ENCODE measurements around the gene ARHGAP8.
"Not testable (repeated sequence)": the region's sequence is repeated elsewhere in the genome, so short reads cannot be mapped to it uniquely, and the experiment has no call there.

The ARHGAP8 gene

DNA sequence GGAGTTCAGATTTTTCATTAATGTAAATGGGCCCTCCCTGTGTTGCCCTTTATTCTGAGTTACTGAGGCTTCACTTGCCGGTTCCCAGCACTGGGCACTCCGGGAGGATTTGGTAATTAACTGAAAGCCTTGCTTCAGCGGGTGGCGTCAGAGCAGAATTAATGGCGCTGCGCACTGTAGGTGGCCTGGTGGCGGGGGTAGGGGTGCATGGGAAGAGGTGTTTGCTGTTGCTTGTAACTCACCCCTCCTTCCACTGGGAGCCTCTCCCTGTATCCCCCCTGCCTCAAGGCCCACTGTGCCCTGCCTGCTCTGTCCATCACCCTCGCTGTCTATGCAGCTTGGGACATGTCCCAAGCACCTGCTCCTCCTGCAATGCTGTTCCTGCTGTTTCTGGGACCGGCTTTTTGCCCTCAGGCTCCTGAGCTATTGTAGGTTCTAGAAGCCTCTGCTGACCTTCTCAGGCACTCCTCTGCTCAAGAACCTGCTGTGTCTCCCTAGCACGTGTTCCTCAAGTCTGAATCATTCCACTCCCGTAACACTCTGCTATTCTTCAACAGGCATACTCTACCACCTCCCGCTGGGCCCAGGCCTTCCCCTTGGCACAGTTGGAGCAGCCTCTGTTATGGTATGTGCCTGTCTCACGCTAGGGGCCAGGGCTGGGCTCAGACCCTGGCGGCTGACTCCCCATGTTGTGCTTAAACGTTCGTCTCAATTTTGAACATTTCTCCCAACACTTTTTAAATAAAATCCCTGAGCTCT lies 24.4 kb downstream of the ARHGAP8 start:
- DNase-seq: no peak

DNA sequence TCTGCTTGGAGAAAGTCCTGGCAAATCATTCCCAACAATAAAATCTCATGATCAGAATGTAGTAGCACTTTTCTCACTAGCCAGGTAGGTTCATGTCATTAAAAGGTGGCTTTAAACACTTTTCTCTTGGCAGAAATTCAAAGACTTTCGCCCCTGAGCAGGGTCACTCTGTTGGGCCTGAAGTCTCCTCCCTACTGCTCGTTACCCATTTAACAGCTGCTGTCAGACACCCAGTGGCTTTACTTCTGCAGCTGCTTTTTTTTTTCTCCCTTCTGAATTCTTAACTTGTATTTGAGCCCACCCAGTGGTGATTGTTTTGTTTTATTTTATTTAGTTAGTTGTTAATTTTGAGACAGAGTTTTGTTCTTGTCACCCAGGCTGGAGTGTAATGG lies 25.0 kb downstream of the ARHGAP8 start:
- DNase-seq: no peak

DNA sequence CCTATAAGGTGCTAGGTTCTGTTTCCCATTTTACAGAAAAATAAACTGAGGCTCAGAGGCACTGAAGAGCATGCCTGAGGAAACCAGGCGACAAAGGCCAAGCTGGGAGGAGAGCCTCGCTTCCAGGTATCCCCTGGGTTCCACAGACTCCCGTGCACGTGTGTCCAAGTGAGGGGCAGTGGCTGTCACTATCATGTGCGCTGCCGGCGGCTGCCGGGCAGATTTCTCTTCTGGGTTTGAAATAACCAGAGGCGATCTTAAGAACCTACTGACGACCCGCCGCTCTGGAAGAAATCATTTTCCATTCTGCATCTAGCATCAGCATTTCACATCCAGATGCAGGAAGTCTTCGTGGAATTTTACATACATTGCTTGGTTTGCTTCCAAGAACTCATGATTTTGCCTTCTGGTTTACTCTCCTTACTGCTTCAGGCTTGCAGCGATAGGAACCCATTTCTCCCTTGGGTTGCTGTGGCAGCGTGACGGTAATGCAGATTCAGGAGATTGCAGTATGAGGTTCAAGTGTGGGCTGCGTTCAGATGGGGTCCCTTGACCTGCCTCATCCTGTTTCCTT lies 28.6 kb downstream of the ARHGAP8 start:
- no peak for DNase-seq

DNA sequence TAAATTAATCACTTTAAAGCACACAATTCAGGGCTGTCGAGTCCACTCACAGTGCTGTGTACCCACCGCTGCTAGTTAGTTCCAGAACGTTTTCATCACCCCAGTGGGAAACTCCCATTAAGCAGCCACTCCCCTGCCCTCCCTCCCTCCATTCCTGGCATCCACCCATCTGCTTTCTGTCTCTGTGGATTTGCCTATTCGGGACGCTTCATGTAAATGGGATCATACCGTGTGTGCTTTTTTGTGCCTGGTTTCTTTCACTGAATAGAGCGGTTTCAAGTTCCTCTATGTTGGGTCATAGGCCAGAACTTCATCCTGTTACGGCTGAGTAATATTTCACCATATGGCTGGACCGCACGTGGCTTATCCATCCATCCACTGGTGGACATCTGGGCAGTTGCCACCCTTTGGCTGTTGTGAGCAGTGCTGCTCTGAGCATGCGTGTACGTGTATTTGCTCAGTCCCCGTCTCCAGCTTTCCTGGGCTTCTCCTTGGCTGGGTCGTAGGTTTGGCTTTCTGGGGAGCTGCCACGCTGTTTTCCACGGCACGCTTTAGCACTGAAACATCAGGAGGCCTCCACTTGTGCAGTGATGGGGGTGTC lies 30.1 kb downstream of the ARHGAP8 start:
- DNase-seq: no peak

DNA sequence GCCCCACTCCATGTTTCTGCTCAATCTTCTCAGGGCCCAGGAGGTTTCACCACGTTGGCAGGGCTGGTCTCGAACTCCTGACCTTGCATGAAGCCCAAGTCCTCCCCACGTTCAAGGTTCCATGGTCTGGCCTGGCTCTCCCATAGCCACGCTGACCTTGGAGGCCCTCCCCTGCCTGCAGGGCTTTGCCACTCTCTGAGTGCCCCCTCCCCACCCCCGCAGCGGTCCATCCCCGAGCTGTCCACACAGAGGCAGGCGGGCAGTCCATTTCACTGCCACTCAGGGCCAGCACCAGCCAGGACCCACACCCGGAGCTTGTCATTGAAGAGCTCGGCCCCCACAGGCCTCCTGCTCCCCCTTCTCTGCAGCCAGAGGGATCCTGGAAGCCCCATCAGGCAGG lies 30.7 kb downstream of the ARHGAP8 start:
- no peak for DNase-seq

DNA sequence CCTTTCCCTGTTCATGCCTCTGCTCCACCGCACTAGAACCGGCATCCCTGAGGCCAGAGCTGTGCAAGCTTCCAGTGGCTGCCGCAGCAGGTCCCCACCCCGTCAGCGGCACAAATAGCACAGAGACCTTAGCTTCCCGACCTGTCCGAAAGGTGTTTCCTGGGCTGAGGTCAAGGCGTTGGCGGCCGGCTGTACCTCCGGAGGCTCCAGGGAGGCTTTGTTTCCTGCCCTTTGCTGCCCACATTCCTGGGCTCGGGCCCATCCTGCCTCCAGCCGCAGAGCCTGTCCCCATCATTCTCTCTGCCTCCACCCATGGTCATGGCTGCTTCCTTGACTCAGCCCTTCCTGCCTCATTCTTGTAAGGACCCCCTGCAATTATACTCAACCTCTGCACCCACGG lies 31.2 kb downstream of the ARHGAP8 start:
- DNase-seq: no peak

DNA sequence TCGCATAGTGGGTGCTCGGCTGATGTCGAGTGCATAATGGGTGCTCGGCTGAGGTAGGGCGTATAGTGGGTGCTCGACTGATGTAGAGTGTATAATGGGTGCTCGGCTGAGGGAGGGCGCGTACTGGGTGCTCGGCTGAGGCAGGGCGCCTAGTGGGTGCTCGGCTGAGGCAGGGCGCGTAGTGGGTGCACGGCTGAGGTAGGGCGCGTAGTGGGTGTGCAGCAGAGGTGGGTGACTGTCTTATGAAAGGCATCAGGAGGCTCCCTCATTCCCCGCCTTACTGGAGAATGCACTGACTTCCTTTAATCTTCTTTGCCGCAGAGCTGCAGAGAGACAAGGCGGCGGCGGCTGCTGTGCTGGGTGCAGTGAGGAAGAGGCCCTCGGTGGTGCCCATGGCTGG lies 33.8 kb downstream of the ARHGAP8 start:
- DNase-seq: no peak

DNA sequence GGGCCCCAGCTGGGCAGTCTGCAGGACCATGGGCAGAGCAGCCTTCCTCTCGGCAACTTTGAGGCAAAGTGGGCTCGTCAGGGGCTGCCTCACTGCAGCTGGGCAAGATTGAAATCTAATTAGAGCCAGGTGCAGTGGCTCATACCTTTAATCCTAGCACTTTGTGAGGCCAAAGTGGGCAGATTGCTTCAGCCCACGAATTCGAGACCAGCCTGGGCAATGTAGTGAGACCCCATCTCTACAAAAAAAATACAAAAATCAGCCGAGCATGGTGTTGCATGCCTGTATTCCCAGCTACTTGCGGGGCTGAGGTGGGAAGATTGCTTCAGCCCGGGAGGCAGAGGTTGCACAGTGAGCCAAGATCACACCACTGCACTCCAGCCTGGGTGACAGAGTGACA lies 34.2 kb downstream of the ARHGAP8 start:
- no peak for DNase-seq

DNA sequence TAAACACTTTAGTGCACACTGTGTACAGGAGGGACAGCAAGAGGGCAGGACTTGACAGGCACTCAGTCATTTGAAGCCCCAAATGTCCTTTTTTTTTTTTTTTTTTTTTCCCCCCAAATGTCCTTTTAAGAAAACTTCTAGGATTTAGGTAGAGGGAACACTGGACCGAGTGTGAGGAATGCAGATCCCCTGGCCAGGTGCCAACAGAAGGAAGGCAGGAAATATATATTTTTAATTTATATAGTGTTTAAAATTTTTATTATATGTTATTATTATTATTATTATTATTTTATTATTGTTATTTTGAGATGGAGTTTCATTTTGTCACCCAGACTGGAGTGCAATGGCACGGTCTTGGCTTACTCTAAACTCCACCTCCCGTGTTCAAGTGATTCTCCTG lies 35.5 kb downstream of the ARHGAP8 start:
- no peak for DNase-seq

DNA sequence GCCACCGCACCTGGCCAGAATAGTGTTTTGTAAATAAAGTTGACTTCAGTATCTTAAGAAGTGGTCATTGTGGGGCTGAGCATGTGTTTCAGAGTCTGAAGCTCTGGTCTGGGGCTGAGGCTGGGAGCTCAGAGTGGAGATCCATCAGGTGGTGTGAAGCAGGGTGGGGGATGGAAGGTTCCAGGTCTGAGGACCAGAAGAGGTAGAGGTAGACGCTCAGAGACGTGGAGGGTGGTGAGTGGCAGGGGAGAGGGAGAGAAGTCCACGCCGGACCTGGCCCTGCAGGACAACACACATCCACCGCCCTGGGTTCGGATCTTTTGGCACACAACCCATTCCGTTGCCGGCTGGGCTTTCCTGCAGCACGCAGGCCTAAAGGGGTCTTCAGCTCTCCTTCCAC lies 40.7 kb downstream of the ARHGAP8 start:
- no peak for DNase-seq

DNA sequence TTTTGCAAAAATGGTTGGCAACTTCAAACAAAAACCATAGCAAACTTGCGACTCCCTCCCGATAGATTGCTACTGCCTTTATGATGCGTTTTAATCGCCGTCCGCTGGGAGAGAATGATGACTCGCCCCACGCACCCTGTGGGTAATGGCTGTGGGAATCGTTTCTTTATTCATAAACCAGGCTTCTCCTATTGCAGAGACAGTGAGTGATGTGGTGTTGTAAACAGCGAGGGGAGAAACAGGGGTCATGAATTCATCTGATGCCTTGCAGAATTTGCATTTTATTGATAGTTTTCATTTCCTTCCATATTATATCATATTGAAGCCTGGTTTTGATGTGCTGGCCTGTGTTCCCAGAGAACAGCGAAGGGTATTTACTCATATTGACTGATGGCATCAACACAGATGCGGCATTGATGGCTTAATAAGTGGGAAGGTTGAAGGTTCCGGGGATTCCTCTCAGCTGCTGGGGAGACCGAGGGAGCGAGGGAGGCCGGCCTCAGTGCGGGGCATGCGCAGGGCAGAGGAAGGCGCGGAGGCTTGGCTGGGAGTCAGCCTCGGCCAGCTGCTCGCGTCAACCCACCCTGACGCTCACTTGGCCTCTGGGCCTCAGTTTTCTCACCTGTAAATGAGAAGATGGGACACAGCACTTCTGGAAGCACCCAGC lies 41.3 kb downstream of the ARHGAP8 start:
- no peak for DNase-seq

DNA sequence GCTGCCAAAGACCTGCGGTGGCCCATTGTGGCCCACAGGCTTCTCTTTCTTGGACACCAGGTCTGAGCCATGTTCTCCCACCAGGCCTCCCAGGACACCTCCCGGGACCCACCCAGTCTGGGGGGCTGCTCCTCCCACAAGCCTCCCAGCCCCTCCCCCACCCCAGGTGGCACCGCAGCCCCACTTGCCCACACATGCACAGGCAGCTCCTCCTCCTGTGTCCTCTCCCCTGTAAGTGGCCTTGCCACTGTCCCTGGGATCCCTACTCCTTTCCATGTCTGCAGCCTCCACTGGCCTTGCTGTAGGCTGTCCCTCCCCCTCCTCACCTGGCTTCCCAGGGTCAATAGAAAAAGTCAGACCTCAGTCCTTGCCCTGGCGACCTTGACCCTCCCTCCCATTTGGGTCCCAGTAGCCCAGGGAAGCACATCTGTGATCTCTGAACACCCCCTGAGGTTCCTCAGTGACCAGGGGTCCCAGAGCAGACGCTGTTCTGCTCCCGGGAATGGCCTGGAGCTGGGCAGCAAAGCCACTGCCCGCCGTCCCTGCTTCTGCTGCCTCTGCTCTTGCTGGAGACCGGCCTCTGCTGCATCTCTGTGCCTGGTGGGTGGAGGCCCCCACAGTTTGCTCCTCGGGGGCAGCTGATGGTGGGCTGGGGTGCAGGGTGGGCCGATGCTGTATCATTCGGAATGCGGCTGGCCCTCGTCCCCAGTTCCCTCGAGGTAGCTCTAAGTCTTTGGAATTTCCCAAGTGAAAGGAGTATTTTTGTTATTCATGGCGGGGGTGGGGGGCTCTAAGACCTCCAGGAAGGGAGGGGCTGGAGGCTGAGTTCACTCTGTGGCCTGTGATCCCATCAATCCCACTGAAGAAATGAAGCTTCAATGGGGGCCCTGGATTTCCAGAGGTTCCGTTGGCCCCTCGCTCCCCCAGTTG lies 43.6 kb downstream of the ARHGAP8 start:
- no peak for DNase-seq

DNA sequence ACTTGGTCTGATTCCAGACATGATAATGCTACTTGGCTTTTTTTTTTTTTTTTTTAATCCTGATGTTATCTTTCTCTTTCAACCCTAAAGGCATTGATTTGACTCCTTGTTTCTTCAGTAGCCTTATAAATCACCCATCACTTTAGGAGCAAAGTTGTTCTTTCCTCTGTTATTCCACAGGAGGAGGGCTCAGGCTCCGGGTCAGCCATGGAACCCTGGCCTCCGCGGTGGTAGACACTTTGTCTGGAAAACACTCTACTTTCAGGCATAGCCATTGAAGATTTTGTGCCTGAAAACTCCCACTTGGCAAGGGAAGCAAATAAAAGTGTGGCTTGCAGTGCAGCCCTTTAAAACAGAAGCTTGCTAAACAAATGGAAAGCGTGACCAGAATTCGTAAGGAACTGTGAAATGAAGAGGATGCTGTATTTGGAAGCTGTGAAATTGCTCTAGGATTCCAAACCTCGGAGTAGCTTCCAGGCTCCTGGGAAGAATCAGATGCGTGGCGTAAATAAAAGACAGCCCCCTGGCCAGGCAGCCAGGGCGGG lies 44.9 kb downstream of the ARHGAP8 start:
- DNase-seq: no peak

DNA sequence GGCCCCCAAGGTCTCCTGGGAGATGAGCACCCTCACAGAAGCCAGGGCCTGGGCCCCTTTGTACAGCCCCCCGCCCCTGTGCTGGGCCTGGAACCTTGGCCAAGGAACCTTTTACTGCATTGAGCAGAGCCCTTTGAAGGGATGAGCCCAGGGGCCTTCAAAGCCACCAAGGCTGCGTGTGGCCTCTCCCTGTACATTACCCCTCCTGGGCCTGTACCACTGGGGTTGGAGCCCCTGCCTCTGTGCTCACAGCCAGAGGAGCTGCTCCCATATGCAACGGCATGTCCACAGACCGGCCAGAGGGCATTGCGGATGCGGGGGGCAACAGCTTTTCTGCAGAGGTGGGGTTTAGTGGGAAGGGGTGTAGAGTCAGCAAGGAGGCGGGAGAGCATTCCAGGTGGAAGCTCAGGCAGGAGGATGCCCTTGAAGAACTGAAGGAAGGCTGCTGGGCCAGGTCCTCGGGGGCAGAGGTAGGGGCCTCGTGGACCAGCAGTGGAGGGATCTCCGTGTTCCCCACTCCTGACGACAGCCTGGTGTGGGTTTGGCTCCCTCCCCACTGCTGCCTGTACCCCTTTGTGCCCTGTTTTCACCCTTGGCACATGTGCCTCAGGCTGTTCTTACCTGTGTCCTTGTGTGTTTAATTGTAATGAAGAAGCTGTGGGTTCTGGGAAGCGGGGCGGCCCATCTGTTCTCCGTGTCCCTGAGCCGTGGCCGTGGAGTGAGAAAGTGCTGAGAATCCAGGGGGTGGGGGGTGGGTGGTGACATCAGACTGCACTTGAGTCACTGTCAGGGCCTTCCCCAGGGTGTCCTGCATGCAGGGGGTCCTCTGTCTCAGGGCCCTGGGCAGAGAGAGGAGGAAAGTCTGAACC lies 46.9 kb downstream of the ARHGAP8 start:
- no peak for DNase-seq

DNA sequence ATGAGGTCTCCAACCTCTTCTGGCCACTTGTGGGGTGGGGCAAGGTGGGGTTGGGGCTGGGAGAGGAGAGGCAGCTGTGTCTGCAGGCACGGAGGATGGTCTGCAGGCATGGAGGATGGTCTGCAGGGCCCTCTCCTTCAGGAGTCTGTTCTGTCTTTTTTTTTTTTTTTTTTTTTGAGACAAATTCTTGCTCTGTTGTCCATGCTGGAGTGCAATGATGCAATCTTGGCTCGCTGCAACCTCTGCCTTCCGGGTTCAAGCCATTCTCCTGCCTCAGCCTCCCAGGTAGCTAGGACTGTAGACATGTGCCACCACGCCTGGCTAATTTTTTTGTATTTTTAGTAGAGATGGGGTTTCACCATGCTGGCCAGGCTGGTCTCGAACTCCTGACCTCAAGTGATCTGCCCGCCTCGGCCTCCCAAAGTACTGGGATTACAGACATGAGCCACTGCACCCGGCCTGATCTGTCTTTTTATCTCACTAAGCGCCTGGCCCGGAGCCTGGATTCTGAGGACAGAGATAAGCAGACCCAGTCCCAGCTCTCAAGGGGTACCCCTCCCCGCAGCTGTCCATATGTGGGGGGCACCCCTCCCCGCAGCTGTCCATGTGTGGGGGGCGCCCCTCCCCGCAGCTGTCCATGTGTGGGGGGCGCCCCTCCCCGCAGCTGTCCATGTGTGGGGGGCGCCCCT lies 47.7 kb downstream of the ARHGAP8 start:
- not testable (repeated sequence) for DNase-seq

DNA sequence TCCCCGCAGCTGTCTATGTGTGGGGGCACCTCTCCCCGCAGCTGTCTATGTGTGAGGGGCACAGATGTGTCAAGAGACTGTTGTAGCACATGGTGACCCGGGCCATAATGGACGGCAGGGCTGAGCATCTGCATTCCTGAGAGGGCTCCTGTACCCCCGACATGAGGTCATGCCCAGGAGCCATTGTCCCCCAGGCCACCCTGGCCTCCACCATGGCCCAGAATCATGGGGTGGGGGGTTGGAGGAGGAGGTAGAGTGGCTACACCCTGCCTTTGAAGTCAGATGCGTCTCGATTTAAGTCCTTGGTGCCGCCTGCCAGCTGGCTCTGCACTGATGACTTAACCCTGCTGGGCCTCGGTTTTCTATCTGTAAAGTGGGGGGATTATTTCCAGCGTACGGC lies 49.1 kb downstream of the ARHGAP8 start:
- DNase-seq: no peak

DNA sequence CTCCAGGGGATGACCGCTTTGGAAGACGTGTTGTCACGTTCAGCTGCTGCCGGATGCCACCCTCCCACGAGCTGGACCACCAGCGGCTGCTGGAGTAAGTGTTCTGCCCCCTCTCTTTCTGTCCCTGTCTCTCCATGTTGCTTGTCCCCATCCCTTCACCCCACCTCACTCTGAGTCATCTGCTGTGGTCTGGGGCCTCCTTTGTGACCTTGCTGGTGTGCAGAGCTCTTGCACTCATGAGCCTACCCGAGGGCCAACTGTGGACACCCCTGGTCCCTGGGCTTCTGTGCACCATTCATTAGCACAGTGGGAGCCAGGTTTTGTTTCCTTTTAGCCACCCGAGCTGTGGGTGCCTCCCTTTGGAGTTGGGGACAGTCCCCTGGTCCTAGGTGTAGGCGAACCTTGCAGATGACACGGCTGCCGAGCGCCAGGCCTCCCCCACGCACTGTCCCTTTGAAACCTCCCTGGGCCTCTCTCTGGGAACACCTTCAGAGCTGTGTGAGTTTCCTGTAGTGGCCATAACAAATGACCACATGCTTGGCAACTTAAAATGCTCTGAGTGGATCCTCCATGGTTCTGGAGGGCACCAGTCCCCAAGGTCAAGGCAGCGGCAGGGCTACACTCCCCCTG lies 49.8 kb downstream of the ARHGAP8 start:
- DNase-seq: no peak

DNA sequence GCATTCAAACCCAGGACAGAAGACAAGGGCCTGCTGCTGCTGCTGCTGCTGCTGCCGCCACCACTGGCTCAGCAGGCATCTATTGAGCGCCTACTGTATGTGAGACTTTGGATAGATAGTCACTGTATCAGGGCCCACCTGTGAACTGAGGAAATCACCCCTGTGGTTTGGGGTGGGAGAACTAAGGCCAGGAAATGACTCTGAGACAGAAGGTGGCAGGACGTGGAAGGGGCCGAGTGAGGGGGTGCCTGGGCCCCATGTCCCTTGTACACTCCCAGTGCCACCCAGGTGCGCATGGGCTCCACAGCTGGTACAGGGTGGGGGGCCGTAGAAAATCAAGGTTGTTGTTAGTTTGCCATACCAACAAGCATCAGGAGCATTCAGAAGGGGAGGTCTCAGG lies 50.6 kb downstream of the ARHGAP8 start:
- no peak for DNase-seq

DNA sequence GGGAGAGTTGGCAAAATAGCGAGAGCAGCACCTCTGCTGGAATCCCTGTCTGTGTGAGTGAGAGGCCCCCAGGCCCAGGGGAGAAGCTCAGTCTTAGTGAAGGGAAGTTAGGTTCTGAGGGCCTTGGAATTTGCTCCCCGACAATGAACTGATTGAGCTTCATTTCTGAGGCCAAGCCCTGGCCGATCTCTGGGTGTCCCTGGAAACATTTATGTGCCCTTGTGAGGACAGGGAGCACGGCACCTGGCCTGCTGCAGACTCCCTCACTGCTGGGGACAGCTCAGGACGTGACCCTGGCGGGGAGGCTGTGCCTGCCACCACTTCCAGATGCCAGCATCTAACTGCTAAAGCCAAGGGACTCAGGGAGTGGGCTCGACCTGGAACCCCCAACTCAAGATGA lies 52.0 kb downstream of the ARHGAP8 start:
- DNase-seq: no peak

DNA sequence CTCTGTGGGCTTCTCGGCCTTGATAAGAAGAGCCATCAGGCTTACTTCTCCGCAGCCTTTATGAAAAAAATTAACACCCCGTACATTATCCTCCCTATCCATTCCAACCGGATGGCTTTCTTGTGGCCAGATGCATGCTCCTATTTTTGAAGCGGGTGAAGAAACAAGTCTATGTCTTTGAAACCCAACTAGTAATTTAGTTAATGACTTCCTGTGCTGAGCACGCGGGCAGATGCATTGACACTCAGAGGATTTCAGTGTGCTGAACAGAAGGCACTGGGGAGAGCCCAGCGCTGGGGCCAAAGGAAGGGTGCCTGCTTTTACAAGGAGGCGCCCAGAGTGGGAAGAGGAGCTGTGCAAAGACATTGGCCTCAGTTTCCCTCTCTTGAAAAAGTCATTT lies 53.3 kb downstream of the ARHGAP8 start:
- DNase-seq: no peak

DNA sequence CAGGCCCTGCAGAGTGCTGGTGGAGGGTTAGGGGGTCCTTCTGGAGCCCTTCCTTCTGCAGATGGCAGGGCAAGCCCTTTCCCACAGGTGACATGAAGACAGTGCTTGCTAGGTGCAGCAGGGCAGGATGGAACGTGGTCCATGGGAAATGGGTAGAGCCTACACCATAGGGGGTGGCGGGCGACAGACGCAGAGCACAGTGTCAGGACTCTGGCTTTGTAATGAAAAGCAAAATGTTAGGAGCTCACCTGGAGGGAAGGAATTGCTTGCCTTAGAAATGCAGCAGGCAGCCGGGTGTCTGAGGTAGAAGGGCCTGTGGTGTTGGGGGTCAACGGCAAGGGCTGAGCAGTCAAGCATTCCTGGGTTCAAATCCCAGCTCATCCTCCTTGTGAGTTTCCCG lies 54.9 kb downstream of the ARHGAP8 start:
- no peak for DNase-seq

Data from activated T-cell treated with anti-CD3 and anti-CD28 coated beads, Interleukin-2, amount 50 U/mL, for 1 hour (primary cell).